Globus pallidus (tissue), 1 donor: ENCODE measurements around the gene FGFR1OP2.
"Not testable (repeated sequence)": the region's sequence is repeated elsewhere in the genome, so short reads cannot be mapped to it uniquely, and the experiment has no call there.

Experiments used
- DNase-seq: peaks from one replicate; pipeline ENCODE4 v3.0.0-alpha.2; 2015; ENCODE audit warnings: low spot score

Gene FGFR1OP2

DNA sequence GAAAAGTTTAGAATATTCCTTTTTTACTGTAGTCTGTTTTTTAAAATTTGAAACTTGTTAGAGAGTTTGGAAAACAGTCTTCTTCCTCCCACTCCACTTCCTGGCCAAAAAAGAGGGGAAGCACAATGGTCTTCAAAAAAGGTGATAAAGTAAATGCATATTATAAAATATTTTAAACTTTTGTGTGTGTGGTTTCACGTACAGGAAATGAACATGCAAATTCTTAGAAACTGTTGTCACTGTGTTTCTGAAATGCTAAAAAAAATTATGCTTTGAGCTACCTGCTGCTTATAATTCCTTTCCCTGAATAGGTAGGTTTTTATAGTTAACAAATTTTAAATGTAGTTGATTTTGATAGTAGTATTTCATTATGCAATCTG lies 2.9 kb downstream of the FGFR1OP2 start:
- DNase-seq, result no peak

DNA sequence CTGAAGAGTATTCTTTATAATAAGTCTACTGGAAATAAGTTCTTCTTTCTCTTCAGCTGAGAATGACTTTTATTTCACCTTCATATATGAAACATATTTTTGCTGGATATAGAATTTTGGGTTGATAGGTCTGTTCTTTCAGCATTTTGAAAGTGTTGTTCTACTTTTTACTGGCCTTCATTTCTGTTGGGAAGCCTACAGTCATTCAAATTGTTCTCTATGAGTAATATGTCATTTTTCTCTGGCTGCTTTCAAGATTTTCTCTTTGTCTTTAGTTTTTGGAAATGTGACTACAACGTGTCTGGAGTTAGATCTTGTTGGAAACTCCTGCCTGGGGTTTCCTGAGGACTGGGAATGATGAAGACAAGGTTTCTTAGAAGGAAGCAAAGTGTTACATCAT lies 10.0 kb downstream of the FGFR1OP2 start:
- no peak for DNase-seq

DNA sequence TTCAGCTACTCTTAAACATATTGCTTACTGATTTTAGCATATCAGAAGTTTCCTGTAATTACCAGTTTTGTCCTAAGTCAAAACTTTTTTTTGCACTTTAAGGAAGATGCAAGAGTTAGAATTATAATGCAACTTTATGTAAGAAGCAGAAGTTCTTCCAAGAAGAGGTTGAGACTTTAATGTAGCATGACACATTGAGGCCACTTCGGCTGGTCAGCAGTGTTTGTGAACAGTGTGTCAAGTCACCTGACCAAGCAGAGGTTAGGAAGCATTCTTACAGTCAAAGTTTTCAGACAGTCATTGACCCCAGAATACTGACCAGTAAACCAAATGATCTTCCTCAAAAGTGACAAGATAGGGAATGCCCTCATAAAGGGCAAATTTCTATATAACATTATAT lies 15.2 kb downstream of the FGFR1OP2 start:
- no peak for DNase-seq

DNA sequence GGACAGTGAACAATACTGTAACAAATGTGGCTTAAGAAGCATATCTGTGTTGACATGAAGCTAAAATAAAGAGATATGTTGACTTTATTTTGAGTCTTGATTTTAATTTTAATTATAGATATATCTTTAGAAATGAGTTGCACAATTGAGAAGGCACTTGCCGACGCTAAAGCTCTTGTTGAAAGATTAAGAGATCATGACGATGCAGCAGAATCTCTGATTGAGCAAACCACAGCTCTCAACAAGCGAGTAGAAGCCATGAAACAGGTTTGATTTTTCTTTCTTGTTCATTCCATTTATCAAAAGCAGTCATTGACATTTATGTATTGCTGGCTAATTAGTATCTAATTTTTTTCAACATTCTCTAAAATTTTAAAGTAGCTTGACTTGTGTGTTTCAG lies 15.8 kb downstream of the FGFR1OP2 start:
- DNase-seq, result no peak

DNA sequence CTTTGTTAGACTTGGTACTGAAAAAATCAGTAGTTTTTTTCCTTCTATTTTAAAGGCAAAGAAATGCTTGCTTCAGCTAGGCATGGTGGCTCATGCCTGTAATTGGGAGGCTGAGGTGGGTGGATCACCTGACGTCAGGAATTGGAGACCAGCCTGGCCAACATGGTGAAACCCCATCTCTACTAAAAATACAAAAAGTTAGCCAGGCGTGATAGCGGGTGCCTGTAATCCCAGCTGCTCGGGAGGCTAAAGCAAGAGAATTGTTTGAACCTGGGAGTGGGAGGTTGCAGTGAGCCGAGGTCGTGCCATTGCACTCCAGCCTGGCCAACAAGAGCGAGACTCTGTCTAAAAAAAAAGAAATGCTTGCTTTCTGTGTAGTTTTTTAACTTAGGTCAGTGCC lies 23.1 kb downstream of the FGFR1OP2 start:
- DNase-seq, result not testable (repeated sequence)

GRCh38 chr12:26961803-26962202 lies 23.5 kb downstream of the FGFR1OP2 start:
- no peak for DNase-seq

DNA sequence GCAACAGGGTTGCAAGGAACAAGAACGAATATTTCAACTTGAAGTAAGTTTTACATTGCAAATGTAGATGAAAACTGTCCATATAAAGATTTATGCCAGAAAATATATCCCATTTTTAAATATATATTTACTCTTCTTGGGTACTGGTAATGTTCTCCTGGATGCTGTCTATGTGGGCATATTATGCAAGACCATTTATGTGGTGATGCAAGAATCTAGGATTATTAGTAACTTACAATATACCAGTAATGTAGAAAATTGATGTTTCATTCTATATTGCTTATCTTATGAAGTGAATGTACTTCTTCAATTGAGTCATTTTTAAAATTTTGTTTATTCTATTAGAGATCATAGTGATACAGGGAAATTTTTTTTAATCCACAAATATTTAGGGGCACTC lies 25.1 kb downstream of the FGFR1OP2 start:
- DNase-seq, result no peak

DNA sequence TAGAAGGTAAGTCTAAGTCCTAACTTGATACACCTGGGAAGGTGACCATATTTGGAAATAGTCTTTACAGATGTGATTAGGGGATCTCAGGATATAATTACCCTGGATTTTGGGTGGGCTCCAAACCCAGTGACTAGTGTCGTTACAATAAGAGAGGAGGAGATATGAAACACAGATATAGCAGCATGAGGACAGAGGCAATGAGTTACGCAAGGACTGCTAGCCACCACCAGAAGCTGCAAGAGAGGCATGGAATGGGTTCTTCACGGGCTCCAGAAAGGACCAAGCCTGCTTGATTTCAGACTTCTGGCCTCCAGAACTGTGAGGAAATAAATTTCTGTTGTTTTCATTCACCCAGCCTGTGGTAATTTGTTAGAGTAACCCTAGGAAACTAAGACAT lies 28.6 kb downstream of the FGFR1OP2 start:
- DNase-seq, result no peak

DNA sequence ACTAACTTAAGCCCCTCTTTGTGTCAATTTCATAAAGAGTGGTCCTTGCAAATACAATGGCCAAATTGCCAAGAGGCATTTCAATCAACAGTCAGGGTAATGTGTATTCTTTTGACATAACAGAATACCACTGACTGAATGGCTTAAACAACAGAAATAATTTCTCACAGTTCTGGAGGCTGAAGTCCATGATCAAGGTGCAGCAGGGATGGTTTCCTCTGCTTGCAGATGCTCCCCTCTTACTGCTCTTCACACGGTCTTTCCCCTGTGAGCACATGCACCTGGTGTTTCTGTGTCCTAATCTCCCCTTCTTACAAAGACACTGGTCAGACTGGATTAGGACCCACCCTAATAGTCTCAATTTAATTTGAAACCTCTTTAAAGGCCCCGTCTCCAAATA lies 31.9 kb downstream of the FGFR1OP2 start:
- DNase-seq, result no peak

DNA sequence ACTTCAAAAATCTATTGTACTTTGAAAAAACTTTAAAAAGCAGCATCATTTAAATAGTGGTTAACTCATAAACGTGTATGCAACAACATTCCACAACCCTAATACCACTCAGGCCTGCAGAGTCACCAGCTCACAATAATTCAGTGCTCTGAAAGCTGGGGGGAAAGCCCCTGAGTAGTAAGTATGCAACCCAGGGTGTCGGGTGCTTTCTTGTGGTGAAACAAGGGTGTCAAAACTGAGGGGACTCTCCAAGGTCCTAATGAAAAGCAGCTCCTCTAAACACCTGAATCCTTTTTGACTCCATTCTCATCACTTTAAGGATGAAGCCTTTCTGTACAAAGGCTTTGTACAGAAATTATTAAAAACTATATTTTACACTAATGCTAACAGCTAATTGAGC lies 33.7 kb downstream of the FGFR1OP2 start:
- no peak for DNase-seq

- DNase-seq, result peak; percentile 26
These were observed 38.4 kb downstream of the FGFR1OP2 start for GRCh38 chr12:26976687-26977086.

GRCh38 chr12:26978801-26979200 lies 40.5 kb downstream of the FGFR1OP2 start:
- DNase-seq, result peak; percentile 54

GRCh38 chr12:26979733-26980132 lies 41.5 kb downstream of the FGFR1OP2 start:
- DNase-seq, result peak; percentile 10

DNA sequence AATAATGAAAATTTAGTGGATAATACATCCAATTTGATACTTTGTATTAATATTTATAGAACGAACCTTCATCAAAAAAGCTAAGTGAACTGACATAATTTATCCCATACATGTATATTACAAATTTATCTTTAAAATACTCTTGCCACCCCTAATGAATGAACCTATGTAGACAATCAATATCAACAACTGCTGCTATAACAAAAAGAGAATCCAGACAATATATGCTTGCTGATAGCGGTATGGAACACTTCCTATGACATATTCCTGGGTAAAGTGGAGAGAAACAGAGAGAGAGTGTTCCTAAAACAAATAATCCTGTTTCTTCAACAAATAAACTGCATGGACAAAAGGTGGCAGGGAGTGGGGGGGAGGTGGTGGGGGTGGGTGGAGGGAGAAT lies 44.6 kb downstream of the FGFR1OP2 start:
- no peak for DNase-seq

DNA sequence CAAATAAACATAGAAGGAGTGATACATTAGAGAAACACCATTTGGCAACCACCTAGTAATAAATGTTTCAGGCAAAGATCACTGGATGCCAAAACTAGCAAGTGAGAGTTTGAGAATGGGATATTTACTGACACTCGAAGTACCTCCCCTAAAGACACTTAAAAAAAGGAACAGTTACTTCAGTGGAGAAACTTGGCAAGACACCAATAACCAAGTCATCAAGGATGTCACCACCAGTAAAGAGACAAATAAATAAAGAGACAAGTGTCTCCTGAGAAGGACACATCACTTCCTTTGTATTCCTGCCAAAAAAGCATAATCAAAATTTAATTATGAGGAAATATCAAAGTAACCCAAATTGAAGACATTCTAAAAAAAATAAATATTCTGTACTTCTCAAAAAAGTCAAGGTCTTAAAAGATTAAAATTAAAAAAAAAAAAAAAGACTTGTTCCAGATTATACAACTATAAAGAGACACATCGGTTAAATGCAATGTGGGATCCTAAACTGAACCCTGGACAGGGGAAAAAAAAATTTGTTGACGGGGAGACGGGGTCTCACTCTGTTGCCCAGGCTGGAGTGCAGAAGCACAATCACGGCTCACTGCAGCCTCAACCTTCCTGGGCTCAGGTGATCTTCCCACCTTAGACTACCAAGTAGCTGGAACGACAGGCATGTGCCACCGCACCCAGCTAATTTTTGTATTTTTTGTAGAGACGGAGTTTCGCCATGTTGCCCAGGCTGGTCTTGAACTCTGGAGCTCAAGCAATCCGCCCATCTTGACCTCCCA lies 49.6 kb downstream of the FGFR1OP2 start:
- peak; percentile 42 for DNase-seq

GRCh38 chr12:26988703-26989102 lies 50.4 kb downstream of the FGFR1OP2 start:
- DNase-seq, result no peak

- DNase-seq, result no peak
These were observed 51.6 kb downstream of the FGFR1OP2 start for GRCh38 chr12:26989873-26990272.

GRCh38 chr12:26991826-26992225 lies 53.6 kb downstream of the FGFR1OP2 start:
- DNase-seq, result no peak

GRCh38 chr12:26994109-26994508 lies 55.8 kb downstream of the FGFR1OP2 start:
- no peak for DNase-seq

- no peak for DNase-seq
These were observed 57.4 kb downstream of the FGFR1OP2 start for GRCh38 chr12:26995706-26996105.

DNA sequence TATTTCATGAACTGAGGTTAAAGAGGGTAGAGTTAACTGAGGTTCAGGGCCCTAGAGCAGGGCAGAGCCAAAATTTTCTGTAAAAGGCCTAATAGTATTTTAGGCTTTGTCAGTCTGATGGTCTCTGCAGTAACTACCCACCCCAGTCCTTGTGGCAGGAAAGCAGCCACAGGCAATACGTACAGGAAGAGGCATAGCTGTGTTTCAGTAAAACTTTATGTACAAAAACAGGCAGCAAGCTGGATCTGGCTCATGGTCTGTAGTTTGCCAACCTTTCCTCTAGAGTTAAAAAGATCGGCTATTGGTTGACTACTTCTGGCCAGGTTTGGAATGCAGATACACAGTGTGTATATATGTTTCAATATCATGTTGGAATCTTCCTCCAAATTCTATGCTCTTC lies 58.7 kb downstream of the FGFR1OP2 start:
- no peak for DNase-seq

DNA sequence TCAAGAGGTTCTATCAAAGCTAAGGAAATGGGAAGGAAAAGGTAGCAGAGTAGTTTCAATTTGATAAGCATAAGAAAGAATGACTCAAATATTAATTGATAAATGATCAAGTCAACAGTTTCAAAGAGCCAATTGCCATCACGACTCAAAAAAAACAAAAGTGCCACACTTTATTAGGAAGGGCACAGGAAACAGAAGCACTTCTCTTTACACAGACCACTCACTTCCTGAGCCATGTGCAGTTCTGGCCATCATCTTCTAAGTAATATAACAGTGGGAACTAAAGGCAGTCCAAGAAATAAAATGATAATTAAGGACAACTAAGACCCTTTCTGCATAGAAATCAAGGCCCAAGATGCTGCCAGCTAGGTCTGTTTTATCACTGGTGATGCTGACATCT lies 62.7 kb downstream of the FGFR1OP2 start:
- DNase-seq, result no peak

GRCh38 chr12:27001663-27002062 lies 63.4 kb downstream of the FGFR1OP2 start:
- DNase-seq, result no peak

DNA sequence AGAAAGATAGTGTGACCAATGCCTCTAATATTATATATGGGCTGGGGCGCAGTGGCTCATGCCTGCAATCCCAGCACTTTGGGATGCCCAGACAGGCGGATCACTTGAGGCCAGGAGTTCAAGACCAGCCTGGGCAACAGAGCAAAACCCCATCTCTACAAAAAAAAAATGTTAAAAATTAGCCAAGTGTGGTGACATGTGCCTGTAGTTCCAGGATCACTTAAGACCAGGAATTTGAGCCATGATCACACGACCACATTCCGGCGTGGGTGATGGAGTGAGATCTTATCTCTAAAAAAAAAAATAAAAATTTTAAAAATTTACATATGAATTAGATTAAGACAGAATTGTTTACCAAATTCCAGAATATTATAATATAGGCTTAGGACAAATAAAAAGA lies 63.9 kb downstream of the FGFR1OP2 start:
- DNase-seq, result no peak
